GM12891 (cell line): ENCODE results near the gene ASTL.
"Not testable (repeated sequence)": the region's sequence is repeated elsewhere in the genome, so short reads cannot be mapped to it uniquely, and the experiment has no call there.

Experiments
- DNase-seq: peaks from one replicate; pipeline ENCODE4 v3.0.0; 2011; ENCODE audit warnings: low spot score; ENCODE audit not compliant: insufficient read length
- FAIRE-seq: peaks from 2 replicates; lab custom pipeline; 2011; peaks lifted over from hg19 to GRCh38; lab: Jason Lieb, UNC
- PAX5 ChIP-seq: IDR thresholded peaks from 2 replicates; pipeline ENCODE4 v1.6.1; 2011; ENCODE audit warnings: low read length, moderate library complexity, mild to moderate bottlenecking; ENCODE audit not compliant: insufficient read depth, severe bottlenecking
- POLR2A ChIP-seq: IDR thresholded peaks from 2 replicates; pipeline ENCODE4 v1.6.1; 2011; ENCODE audit warnings: low read depth, low read length, control low read depth
- POLR2AphosphoS5 ChIP-seq: IDR thresholded peaks from 2 replicates; pipeline ENCODE4 v1.6.1; 2011; ENCODE audit warnings: low read depth, low read length, control low read depth
- POU2F2 ChIP-seq: IDR thresholded peaks from 2 replicates; pipeline ENCODE4 v1.6.1; 2011; ENCODE audit warnings: low read depth, mild to moderate bottlenecking, control low read depth, low read length, moderate library complexity
- SPI1 ChIP-seq: IDR thresholded peaks from 2 replicates; pipeline ENCODE4 v1.6.1; 2011; ENCODE audit warnings: low read depth, low read length, control low read depth
- TAF1 ChIP-seq: IDR thresholded peaks from 2 replicates; pipeline ENCODE4 v1.6.1; 2011; ENCODE audit warnings: low read depth, low read length, control low read depth

ASTL gene

GRCh38 chr2:96085541-96086355 is 52.6 kb downstream of the ASTL start:
- FAIRE-seq (no peak), DNase-seq (no peak)
- TF ChIP-seq POLR2A (no peak), POLR2AphosphoS5 (no peak), PAX5 (no peak), SPI1 (no peak)

GRCh38 chr2:96084858-96085518 is 53.3 kb downstream of the ASTL start:
- not testable (repeated sequence) for FAIRE-seq

GRCh38 chr2:96083989-96084857 is 54.1 kb downstream of the ASTL start:
- FAIRE-seq = no peak
- DNase-seq = no peak
- TF ChIP-seq POLR2AphosphoS5 = no peak
- TF ChIP-seq TAF1 = no peak
- TF ChIP-seq POU2F2 = no peak
- no peak for TF ChIP-seq SPI1
- no peak for TF ChIP-seq POLR2A
- TF ChIP-seq PAX5 = no peak

More at GRCh38 chr2:96084858-96085518, 53.3 kb downstream of the ASTL start:
- DNase-seq = not testable (repeated sequence)

- no peak for FAIRE-seq
- TF ChIP-seq POU2F2 (no peak), PAX5 (no peak), SPI1 (no peak), POLR2AphosphoS5 (no peak), POLR2A (no peak), TAF1 (no peak)
- DNase-seq = no peak
Observed at GRCh38 chr2:96083064-96083939, 55.0 kb downstream of the ASTL start.

- TF ChIP-seq PAX5 = no peak
- TF ChIP-seq POLR2A = no peak
- no peak for TF ChIP-seq SPI1
- TF ChIP-seq POLR2AphosphoS5 = no peak
- no peak for TF ChIP-seq TAF1
- TF ChIP-seq POU2F2 = no peak
- DNase-seq = no peak
- FAIRE-seq = no peak
Observed at GRCh38 chr2:96082211-96083063, 55.9 kb downstream of the ASTL start.

- TF ChIP-seq POU2F2 (no peak), TAF1 (no peak), SPI1 (no peak), POLR2AphosphoS5 (no peak), PAX5 (no peak), POLR2A (no peak)
- DNase-seq (no peak), FAIRE-seq (no peak)
Observed at GRCh38 chr2:96081042-96081441, 57.3 kb downstream of the ASTL start.

- FAIRE-seq (no peak), DNase-seq (no peak)
- TF ChIP-seq SPI1 = no peak
- no peak for TF ChIP-seq TAF1
- TF ChIP-seq PAX5 = no peak
- no peak for TF ChIP-seq POLR2AphosphoS5
- no peak for TF ChIP-seq POU2F2
- no peak for TF ChIP-seq POLR2A
Observed at GRCh38 chr2:96075199-96075771, 63.0 kb downstream of the ASTL start.

- FAIRE-seq = no peak
- no peak for TF ChIP-seq POLR2AphosphoS5
- TF ChIP-seq SPI1 = no peak
- TF ChIP-seq PAX5 = no peak
- TF ChIP-seq POU2F2 = no peak
- TF ChIP-seq TAF1 = no peak
- no peak for TF ChIP-seq POLR2A
- DNase-seq = no peak
Observed at GRCh38 chr2:96074156-96074555, 64.1 kb downstream of the ASTL start.
